Measurements from ENCODE around the gene HTRA1. TPM values are rescaled to one million over a fixed set of nuclear protein-coding genes. Genes with fewer than 3 reads are reported as not detected.
A peak's percentile ranks its signal among the peaks of the same experiment; 100 is the strongest.

HTRA1 gene
- total RNA-seq, 4 donors from 2014 or later: 55.2 to 99.5 (median 80.6) TPM

DNA sequence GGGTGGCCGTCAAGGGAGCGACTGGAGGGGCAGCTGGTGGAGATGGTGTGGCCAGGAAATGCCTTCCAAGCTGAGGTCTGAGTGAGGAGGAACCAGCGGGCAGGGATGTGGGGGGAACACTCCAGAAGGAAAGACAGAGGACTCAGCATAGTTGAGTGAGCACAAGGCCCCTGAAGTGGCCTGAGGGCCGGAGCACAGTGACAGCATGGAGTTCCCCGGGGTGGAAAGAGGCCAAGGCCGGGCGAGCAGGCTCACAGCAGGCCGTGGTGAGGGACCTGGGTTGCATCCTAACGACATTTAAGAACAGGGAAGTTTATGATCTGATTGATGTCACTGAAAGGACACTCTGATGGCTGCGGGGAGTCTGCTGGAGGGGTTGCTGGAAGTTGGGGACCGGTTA is 48.0 kb downstream of the HTRA1 start:
- Histone ChIP-seq H3K4me3 (no peak overlapping the region), H3K4me1 (peaks cover 6% of the 10 kb centered on the region), H3K9me3 (no peaks in the 10 kb centered on the region), H3K27me3 (no peaks in the 10 kb centered on the region), H3K36me3 (peaks cover 60% of the 10 kb centered on the region), H3K27ac (no peak overlapping the region)
- WGBS: 90% methylated on average over 11 of the region's 11 CpGs
- DNase-seq (ENCODE audit: low spot score in 2 of 2): no peak
- TF ChIP-seq POLR2AphosphoS5 (IDR thresholded peaks at IDR 0.05) (no peak), POLR2A (IDR thresholded peaks at IDR 0.05) (no peak), EP300 (IDR thresholded peaks at IDR 0.05) (no peak)
- TF ChIP-seq, protein P1, sequence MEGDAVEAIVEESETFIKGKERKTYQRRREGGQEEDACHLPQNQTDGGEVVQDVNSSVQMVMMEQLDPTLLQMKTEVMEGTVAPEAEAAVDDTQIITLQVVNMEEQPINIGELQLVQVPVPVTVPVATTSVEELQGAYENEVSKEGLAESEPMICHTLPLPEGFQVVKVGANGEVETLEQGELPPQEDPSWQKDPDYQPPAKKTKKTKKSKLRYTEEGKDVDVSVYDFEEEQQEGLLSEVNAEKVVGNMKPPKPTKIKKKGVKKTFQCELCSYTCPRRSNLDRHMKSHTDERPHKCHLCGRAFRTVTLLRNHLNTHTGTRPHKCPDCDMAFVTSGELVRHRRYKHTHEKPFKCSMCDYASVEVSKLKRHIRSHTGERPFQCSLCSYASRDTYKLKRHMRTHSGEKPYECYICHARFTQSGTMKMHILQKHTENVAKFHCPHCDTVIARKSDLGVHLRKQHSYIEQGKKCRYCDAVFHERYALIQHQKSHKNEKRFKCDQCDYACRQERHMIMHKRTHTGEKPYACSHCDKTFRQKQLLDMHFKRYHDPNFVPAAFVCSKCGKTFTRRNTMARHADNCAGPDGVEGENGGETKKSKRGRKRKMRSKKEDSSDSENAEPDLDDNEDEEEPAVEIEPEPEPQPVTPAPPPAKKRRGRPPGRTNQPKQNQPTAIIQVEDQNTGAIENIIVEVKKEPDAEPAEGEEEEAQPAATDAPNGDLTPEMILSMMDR (IDR thresholded peaks at IDR 0.05): no peak

DNA sequence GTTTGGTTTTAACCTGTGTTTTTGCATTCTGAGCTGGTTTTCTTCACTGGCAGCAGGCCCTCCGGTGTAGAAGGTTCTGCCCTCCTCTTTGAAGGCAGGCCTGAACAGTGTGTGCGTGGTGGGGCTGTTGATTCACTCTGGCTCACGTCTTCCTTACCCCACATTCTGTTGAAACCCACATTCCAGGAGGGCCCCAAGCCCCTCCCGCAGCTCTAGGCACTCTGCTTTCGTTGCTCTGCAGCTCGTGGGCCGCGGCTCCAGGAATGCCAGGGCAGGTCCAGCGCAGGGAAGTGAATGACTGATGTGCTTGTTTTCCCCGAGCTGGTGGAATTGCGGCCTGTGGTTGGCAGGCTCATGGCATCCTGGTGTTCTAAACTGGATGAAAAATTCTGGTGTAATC is 49.0 kb downstream of the HTRA1 start:
- Histone ChIP-seq H3K4me3 (no peak overlapping the region), H3K4me1 (peaks cover 3% of the 10 kb centered on the region), H3K9me3 (no peaks in the 10 kb centered on the region), H3K27ac (peak overlapping the region; percentile 14), H3K36me3 (peaks cover 69% of the 10 kb centered on the region), H3K27me3 (no peaks in the 10 kb centered on the region)
- no peak for DNase-seq (ENCODE audit: low spot score in 2 of 2)
- TF ChIP-seq POLR2A (IDR thresholded peaks at IDR 0.05) (no peak), EP300 (IDR thresholded peaks at IDR 0.05) (no peak), POLR2AphosphoS5 (IDR thresholded peaks at IDR 0.05) (no peak)
- TF ChIP-seq, protein P1 (IDR thresholded peaks at IDR 0.05): no peak
- 69% methylated on average over 11 of the region's 11 CpGs for WGBS

DNA sequence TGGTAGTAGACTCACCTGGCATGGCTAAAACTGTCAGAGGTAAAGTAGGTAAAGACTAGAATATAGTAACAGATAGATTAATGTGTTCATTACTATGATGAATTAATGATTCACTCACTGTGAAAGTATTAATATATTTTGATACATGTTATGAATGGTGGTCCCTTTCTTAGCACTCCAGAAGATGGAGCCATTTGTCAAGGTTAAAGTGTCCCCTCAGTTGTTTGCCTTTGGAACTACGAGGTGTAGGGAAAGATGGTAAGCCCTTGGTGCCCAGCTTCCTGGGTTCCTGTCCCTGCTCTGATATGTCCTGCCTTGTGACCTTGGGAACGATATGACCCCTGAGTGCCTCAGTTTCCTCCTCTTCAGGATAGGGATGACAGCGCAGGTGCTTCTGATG is 49.4 kb downstream of the HTRA1 start:
- Histone ChIP-seq H3K36me3 (peaks cover 73% of the 10 kb centered on the region), H3K27me3 (no peaks in the 10 kb centered on the region), H3K4me1 (peaks cover 3% of the 10 kb centered on the region), H3K4me3 (no peak overlapping the region), H3K27ac (no peak overlapping the region), H3K9me3 (no peaks in the 10 kb centered on the region)
- TF ChIP-seq EP300 (IDR thresholded peaks at IDR 0.05) (no peak), POLR2A (IDR thresholded peaks at IDR 0.05) (no peak), POLR2AphosphoS5 (IDR thresholded peaks at IDR 0.05) (no peak)
- TF ChIP-seq, protein P1 (IDR thresholded peaks at IDR 0.05): no peak
- no peak for DNase-seq (ENCODE audit: low spot score in 2 of 2)
- 96% methylated on average over 3 of the region's 3 CpGs for WGBS

DNA sequence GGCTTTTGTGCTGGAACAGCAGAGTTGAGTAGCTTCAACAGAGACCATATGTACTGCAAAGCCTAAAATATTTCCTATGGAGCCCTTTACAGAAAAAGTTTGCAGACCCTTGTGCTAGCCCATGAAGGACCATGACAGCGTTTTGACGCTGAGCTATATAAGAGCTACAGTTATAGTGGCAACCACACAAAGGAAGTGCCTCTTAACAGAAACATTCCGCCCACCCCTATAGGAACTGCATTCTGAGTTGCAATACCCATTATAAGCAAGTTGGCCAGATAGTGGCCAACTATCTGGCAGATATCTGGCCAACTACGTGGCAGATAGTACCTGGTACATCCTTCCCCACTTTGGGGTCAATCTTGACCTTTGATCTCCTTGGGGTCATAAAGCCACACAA is 51.7 kb downstream of the HTRA1 start:
- DNase-seq (ENCODE audit: low spot score in 2 of 2): no peak
- H3K27me3 ChIP-seq: no peaks in the 10 kb centered on the region
- TF ChIP-seq, protein P1 (IDR thresholded peaks at IDR 0.05): no peak
- TF ChIP-seq EP300 (IDR thresholded peaks at IDR 0.05) (no peak), POLR2A (IDR thresholded peaks at IDR 0.05) (no peak), POLR2AphosphoS5 (IDR thresholded peaks at IDR 0.05) (no peak)
- H3K4me1 ChIP-seq: peaks cover 3% of the 10 kb centered on the region
- 93% methylated on average over 4 of the region's 4 CpGs for WGBS
- H3K9me3 ChIP-seq: no peaks in the 10 kb centered on the region
- H3K4me3 ChIP-seq: no peak overlapping the region
- no peak overlapping the region for H3K27ac ChIP-seq
- peaks cover 68% of the 10 kb centered on the region for H3K36me3 ChIP-seq

DNA sequence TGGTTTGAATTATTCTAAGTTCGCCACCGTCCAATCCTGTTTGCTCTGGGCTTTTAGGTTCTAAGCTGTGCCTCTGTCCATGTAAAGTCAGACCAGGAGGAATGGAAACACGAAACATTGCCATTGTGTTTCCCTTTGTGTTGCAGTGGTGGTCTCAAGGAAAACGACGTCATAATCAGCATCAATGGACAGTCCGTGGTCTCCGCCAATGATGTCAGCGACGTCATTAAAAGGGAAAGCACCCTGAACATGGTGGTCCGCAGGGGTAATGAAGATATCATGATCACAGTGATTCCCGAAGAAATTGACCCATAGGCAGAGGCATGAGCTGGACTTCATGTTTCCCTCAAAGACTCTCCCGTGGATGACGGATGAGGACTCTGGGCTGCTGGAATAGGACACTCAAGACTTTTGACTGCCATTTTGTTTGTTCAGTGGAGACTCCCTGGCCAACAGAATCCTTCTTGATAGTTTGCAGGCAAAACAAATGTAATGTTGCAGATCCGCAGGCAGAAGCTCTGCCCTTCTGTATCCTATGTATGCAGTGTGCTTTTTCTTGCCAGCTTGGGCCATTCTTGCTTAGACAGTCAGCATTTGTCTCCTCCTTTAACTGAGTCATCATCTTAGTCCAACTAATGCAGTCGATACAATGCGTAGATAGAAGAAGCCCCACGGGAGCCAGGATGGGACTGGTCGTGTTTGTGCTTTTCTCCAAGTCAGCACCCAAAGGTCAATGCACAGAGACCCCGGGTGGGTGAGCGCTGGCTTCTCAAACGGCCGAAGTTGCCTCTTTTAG is 52.9 kb downstream of the HTRA1 start:
- Histone ChIP-seq H3K27me3 (no peaks in the 10 kb centered on the region), H3K27ac (no peak overlapping the region), H3K9me3 (no peaks in the 10 kb centered on the region), H3K4me3 (no peak overlapping the region), H3K4me1 (peaks cover 3% of the 10 kb centered on the region), H3K36me3 (peaks cover 56% of the 10 kb centered on the region)
- DNase-seq (ENCODE audit: low spot score in 2 of 2): no peak
- WGBS: 90% methylated on average over 22 of the region's 22 CpGs
- TF ChIP-seq EP300 (IDR thresholded peaks at IDR 0.05): no peak
- no peak for TF ChIP-seq POLR2AphosphoS5 (IDR thresholded peaks at IDR 0.05)
- TF ChIP-seq POLR2A (IDR thresholded peaks at IDR 0.05): no peak
- TF ChIP-seq, protein P1 (IDR thresholded peaks at IDR 0.05): no peak
